Peyer's patch (tissue), 4 donors: ENCODE results near the gene PCDHB4.

Source experiments
- POLR2A ChIP-seq, 2 donors: fragments of 450-650 bp; IDR thresholded peaks; one replicate each; pipeline ENCODE4 v1.5.1; 2017; ENCODE audit warnings: antibody characterized with exemption in 2 of 2, mild to moderate bottlenecking in 2 of 2, moderate library complexity in 2 of 2
- TF ChIP-seq, protein P1 (sequence below), 6 experiments: fragments of 450-650 bp in 4 of 6; fragments of 200-600 bp in 2 of 6; sonication (generic) in 1 of 6; IDR thresholded peaks; one replicate each; pipeline ENCODE4 v1.5.1; 2017 to 2019; ENCODE audit warnings: antibody characterized with exemption in 6 of 6, mild to moderate bottlenecking in 3 of 6, moderate library complexity in 1 of 6

GRCh38 chr5:141095263-141095641 is 26.4 kb upstream of the PCDHB4 start:
- TF ChIP-seq, protein P1, sequence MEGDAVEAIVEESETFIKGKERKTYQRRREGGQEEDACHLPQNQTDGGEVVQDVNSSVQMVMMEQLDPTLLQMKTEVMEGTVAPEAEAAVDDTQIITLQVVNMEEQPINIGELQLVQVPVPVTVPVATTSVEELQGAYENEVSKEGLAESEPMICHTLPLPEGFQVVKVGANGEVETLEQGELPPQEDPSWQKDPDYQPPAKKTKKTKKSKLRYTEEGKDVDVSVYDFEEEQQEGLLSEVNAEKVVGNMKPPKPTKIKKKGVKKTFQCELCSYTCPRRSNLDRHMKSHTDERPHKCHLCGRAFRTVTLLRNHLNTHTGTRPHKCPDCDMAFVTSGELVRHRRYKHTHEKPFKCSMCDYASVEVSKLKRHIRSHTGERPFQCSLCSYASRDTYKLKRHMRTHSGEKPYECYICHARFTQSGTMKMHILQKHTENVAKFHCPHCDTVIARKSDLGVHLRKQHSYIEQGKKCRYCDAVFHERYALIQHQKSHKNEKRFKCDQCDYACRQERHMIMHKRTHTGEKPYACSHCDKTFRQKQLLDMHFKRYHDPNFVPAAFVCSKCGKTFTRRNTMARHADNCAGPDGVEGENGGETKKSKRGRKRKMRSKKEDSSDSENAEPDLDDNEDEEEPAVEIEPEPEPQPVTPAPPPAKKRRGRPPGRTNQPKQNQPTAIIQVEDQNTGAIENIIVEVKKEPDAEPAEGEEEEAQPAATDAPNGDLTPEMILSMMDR (IDR thresholded peaks at IDR 0.05): no peak
- no peak for TF ChIP-seq POLR2A (IDR thresholded peaks at IDR 0.05)
